Measurements from ENCODE around the gene MSRB1.
"Not testable (repeated sequence)": the region's sequence is repeated elsewhere in the genome, so short reads cannot be mapped to it uniquely, and the experiment has no call there.

MSRB1 gene

GRCh38 chr16:1960665-1961630 is 17.9 kb upstream of the MSRB1 start:
- H3K36me3 ChIP-seq (ENCODE audit: insufficient read depth, low read length): peaks cover 34% of the 10 kb centered on the region
- peak; percentile 70 for DNase-seq
- H2AFZ ChIP-seq (ENCODE audit: low read depth, low read length): no peak overlapping the region

DNA sequence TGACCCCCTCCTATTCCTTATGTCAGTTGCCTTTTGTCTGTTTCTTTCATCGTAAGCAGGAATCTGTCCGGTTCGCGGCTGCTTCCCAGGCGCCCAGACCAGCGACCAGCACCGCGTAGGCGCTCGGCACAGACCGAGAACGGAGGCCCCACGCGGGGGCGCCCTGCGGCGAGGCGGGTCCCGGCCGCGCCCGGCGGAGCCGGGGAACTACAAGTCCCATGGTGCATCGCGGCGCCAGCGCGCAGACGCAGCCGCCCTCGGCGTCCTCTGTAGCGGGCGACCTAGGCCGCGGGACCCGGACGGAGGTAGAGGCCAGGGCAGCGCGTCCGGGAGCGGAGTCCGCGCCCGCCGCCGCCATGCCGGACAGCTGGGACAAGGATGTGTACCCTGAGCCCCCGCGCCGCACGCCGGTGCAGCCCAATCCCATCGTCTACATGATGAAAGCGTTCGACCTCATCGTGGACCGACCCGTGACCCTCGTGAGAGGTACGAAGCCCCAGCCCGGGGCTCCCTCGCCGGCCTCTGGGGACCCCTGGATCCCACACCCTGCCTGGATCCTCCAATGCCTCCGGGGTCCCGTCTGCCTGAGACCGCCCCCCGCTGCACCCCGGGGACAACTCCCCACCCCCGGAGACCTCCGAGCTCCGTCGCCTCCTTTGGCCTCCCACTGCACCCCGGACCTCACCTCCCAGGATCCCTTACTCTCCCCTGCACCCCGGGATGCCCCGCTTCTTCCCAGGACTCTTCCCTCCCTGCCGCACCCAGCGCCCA is 16.5 kb upstream of the MSRB1 start, which contains the start of gene NDUFB10:
Gene NDUFB10 (plus strand): TSS at position 270 of the 771 bp plus-strand sequence. CDS start 87 bp downstream, at position 357.
- H3K4me2 ChIP-seq (ENCODE audit: insufficient read depth, low read length): peak within 1 kb of the TSS; percentile 76
- H3K9me3 ChIP-seq (ENCODE audit: insufficient read depth, low read length, severe bottlenecking): no peaks in the 10 kb centered on the region
- peaks cover 44% of the 10 kb centered on the region for H3K79me2 ChIP-seq (ENCODE audit: insufficient read depth, low read length)
- peak; percentile 89 for DNase-seq
- H3K4me3 ChIP-seq (ENCODE audit: low read depth in 1 of 2, low read length in 2 of 2): peak within 1 kb of the TSS; percentile 66 to 75
- peak; percentile 80 for ATAC-seq (ENCODE audit: insufficient read depth, low read depth)
- peaks cover 34% of the 10 kb centered on the region for H3K36me3 ChIP-seq (ENCODE audit: insufficient read depth, low read length)
- TF ChIP-seq EZH2 (IDR thresholded peaks at IDR 0.05; ENCODE audit: borderline replicate concordance, low read depth, low read length, severe bottlenecking) (no peak), CTCF (IDR thresholded peaks at IDR 0.05; ENCODE audit: borderline replicate concordance, extremely low read depth, low read length, poor library complexity, severe bottlenecking) (peak; percentile 90)
- H4K20me1 ChIP-seq (ENCODE audit: insufficient read depth, low read length): peaks cover 31% of the 10 kb centered on the region
- peak within 1 kb of the TSS; percentile 89 for H2AFZ ChIP-seq (ENCODE audit: low read depth, low read length)
- H3K27me3 ChIP-seq (ENCODE audit: insufficient read depth, low read length, poor library complexity): no peaks in the 10 kb centered on the region
- peak within 1 kb of the TSS; percentile 74 for H3K27ac ChIP-seq (ENCODE audit: low read length)
- H3K9ac ChIP-seq (ENCODE audit: low read depth, low read length): peak within 1 kb of the TSS; percentile 81
- peaks cover 50% of the 10 kb centered on the region for H3K4me1 ChIP-seq (ENCODE audit: insufficient read depth, low read length)

More at GRCh38 chr16:1960665-1961630, 17.9 kb upstream of the MSRB1 start:
- H3K9me3 ChIP-seq (ENCODE audit: insufficient read depth, low read length, severe bottlenecking): no peaks in the 10 kb centered on the region
- H3K27me3 ChIP-seq (ENCODE audit: insufficient read depth, low read length, poor library complexity): no peaks in the 10 kb centered on the region
- peaks cover 31% of the 10 kb centered on the region for H4K20me1 ChIP-seq (ENCODE audit: insufficient read depth, low read length)
- ATAC-seq (ENCODE audit: insufficient read depth, low read depth): peak; percentile 48
- H3K4me1 ChIP-seq (ENCODE audit: insufficient read depth, low read length): peaks cover 57% of the 10 kb centered on the region
- peak overlapping the region; percentile 81 for H3K9ac ChIP-seq (ENCODE audit: low read depth, low read length)
- peak overlapping the region; percentile 76 for H3K4me2 ChIP-seq (ENCODE audit: insufficient read depth, low read length)
- peak overlapping the region in 1 of 2 experiments; percentile 75; a peak in 3 of 4 replicates for H3K4me3 ChIP-seq (ENCODE audit: low read depth in 1 of 2, low read length in 2 of 2)
- no peak for TF ChIP-seq EZH2 (IDR thresholded peaks at IDR 0.05; ENCODE audit: borderline replicate concordance, low read depth, low read length, severe bottlenecking)
- no peak for TF ChIP-seq CTCF (IDR thresholded peaks at IDR 0.05; ENCODE audit: borderline replicate concordance, extremely low read depth, low read length, poor library complexity, severe bottlenecking)
- peak overlapping the region; percentile 48 for H3K27ac ChIP-seq (ENCODE audit: low read length)
- peaks cover 57% of the 10 kb centered on the region for H3K79me2 ChIP-seq (ENCODE audit: insufficient read depth, low read length)

DNA sequence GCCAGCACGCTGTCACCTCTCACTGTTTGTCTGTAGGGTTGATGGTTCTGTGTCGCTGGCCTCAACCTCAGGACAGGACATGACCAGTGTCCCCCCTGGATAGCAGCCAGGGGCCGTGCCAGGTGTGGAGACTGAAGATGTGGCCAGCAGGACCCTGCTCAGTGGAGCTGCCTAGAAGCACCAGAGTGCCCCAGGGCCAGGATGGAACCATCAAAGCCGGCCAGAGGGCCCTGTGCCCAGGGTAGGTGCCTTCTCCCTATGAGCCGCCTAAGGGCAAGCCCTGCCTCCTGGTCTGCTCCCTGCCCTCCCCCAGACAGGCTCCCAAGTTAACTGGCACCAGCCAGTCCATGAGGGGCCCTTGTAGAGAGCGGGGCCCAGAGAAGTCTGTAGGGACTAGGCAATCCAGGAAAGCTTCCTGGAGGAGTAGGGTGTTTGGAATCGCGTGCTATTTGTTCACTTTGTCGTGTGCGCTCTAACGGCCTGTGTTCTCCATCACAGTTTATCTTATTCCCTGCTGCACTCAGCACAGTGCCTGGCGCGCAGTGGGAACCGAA is 15.8 kb upstream of the MSRB1 start:
- Histone ChIP-seq H3K4me2 (ENCODE audit: insufficient read depth, low read length) (peak overlapping the region; percentile 76), H3K27me3 (ENCODE audit: insufficient read depth, low read length, poor library complexity) (no peaks in the 10 kb centered on the region), H3K4me1 (ENCODE audit: insufficient read depth, low read length) (peaks cover 47% of the 10 kb centered on the region), H3K79me2 (ENCODE audit: insufficient read depth, low read length) (peaks cover 37% of the 10 kb centered on the region), H3K9ac (ENCODE audit: low read depth, low read length) (peak overlapping the region; percentile 81), H3K36me3 (ENCODE audit: insufficient read depth, low read length) (peaks cover 30% of the 10 kb centered on the region), H4K20me1 (ENCODE audit: insufficient read depth, low read length) (peaks cover 27% of the 10 kb centered on the region), H3K4me3 (ENCODE audit: low read depth in 1 of 2, low read length in 2 of 2) (peak overlapping the region in 1 of 2 experiments; percentile 75; a peak in 3 of 4 replicates), H3K9me3 (ENCODE audit: insufficient read depth, low read length, severe bottlenecking) (no peaks in the 10 kb centered on the region), H2AFZ (ENCODE audit: low read depth, low read length) (peak overlapping the region; percentile 89), H3K27ac (ENCODE audit: low read length) (peak overlapping the region; percentile 68)
- DNase-seq (no peak), ATAC-seq (ENCODE audit: insufficient read depth, low read depth) (no peak)
- TF ChIP-seq EZH2 (IDR thresholded peaks at IDR 0.05; ENCODE audit: borderline replicate concordance, low read depth, low read length, severe bottlenecking) (no peak), CTCF (IDR thresholded peaks at IDR 0.05; ENCODE audit: borderline replicate concordance, extremely low read depth, low read length, poor library complexity, severe bottlenecking) (no peak)

- not testable (repeated sequence) for H2AFZ ChIP-seq (ENCODE audit: low read depth, low read length); DNase-seq; H3K9me3 ChIP-seq (ENCODE audit: insufficient read depth, low read length, severe bottlenecking); H3K4me2 ChIP-seq (ENCODE audit: insufficient read depth, low read length); H3K9ac ChIP-seq (ENCODE audit: low read depth, low read length); H3K27me3 ChIP-seq (ENCODE audit: insufficient read depth, low read length, poor library complexity); H3K4me3 ChIP-seq (ENCODE audit: low read depth in 1 of 2, low read length in 2 of 2); H3K27ac ChIP-seq (ENCODE audit: low read length); ATAC-seq (ENCODE audit: insufficient read depth, low read depth)
- Histone ChIP-seq H3K4me1 (ENCODE audit: insufficient read depth, low read length) (peaks cover 40% of the 10 kb centered on the region), H3K79me2 (ENCODE audit: insufficient read depth, low read length) (peaks cover 31% of the 10 kb centered on the region), H3K36me3 (ENCODE audit: insufficient read depth, low read length) (peaks cover 24% of the 10 kb centered on the region), H4K20me1 (ENCODE audit: insufficient read depth, low read length) (peaks cover 20% of the 10 kb centered on the region)
Measured at GRCh38 chr16:1958143-1958491, 15.1 kb upstream of the MSRB1 start.
